Eye (tissue), 1 donor: ENCODE results near the gene ARFIP1.
"Not testable (repeated sequence)": the region's sequence is repeated elsewhere in the genome, so short reads cannot be mapped to it uniquely, and the experiment has no call there.

Experiments used
- DNase-seq: peaks from one replicate; pipeline ENCODE4 v3.0.0-alpha.2; 2015

Gene ARFIP1

DNA sequence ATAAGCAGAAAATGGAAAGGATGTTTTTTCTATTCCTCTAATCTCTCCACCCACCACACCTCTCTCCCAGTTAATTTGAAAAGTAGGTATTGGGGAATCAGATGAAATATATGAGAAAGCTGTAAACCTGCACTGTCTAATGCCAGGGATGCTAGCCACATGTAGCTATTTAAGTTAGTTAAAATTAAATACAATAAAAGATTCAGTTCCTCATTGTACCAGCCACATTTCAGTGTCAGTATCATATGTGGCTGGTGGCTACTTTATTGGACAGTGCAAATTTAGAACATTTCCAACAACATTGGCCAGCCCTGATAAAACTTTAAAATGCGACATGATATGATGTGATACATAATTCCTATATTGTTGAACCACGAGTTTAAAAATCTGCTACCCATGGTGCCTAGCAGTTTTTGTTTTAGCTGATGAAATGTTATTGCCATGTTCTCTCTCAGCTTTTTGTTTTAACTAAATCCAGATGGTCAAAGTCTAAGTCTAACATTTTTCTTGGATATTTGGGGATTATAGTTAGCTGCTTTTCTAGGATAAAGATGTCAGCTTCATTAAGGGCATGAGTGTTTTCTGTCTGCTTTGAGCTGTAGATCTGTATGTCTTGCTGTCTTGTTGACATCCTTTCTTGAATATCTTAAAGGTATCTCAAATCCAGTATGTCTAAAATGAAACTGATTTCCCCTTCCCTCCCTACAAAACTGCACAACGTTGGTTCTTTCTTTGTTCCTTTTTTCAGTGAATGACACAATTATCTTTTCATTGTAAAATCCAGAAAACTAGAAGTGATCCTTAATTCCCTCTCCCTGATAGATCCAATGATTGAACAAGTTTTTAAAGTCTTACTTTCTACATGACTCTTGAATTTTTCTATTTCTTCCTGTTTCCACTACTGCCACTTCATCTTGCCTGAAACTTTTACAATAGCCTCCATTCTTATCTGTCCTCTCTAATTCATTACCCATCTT, 6.2 kb downstream of the ARFIP1 start:
- DNase-seq = no peak

DNA sequence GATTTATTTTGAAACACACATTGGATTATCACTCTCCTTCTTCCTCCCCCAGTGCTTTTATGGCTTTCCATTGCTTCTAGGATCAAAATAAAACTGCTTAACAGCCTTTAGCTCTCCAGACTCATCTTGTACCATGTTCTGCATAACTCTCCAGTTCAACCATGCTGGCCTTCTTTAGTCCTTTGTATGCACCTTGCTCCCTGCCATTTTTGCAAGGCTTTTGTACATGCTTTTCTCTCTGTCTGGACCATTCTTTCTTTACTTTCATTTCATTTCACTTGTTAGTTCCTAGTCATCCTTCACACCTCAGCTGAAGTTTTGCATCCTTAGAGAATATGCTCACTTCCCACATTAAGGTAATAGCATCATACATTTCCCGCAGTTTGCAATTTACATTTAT, 6.9 kb downstream of the ARFIP1 start:
- no peak for DNase-seq

DNA sequence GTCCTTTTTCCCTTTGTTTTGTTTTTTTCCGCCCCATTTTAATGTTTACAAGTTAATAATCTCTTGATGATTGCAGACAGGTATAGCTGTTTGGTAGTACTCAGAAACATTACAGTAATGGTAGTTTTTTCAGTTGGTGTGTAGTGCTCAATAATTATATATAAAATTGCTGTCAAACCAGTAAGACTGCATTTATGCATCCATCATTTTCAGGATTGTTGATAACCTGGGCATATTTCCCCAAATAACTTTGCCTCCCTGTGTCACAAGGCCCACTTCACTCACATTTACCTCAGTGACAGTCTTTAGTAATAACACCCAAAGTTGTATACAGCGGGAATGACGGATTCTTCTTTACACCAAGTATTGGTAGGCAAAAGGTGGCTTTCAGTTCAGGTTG, 16.1 kb downstream of the ARFIP1 start:
- no peak for DNase-seq

DNA sequence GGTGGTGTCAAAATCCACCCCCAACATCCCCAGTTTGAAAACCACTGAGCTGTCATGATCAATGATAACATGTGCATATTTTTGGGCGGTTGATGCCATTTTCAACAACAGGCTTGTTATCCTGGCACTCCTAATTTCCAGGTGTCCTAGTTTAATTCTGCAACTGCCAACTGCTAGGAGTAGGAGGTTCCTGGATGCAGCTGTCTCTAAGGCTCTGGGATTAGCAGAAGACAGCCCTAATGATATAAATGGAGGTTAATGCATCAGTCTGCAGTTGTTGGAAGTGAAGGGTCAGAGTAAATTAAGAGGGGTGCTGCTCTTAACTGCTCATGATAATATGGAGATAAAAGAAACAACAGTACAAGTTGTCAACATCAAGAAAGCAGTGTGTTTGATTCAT, 23.8 kb downstream of the ARFIP1 start:
- no peak for DNase-seq

DNA sequence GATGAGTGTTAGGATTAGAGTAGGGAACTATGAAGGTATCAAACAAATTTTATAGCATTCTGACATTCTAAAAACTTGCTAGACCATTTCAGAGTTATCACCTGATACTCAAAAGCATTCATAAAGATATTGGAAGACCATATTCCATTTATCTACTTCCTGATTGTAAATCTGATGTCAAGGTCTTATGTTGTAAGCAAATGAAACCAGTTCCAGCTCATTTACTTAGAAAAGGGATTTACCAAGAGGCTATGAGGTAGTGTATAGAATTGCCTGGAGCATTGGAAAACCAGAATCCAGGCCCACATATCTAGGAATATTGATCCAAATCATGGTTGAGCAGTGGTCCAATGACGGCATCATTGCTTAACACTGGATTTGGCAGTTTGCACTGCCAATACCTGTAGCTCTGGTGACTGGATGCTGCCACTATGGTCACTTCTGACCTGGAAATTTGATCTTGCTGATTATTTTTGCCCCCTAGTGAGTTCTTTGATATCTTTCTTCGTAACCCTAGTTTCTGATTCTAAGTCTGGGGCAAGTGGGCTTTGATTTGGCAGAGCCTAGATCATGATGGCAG, 25.4 kb downstream of the ARFIP1 start:
- DNase-seq = no peak

DNA sequence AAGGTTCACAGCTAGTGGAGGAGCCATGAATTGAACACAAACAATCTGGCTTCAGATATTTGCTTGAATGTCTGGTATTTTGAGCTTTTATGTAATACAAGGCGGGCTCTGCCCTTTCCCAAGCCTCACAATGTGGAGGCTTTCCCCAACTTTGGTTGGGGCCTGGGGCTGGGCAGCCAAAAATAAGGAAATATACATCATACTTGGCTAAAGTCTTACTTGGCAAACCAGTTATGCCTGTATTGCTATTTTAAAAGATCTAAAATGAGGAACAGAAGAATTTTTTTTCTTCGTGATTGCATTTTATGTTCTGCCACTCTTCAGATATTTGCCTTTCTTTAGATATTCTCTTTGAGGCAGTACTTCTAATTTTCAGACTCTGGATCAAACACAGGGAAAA, 26.1 kb downstream of the ARFIP1 start:
- no peak for DNase-seq

DNA sequence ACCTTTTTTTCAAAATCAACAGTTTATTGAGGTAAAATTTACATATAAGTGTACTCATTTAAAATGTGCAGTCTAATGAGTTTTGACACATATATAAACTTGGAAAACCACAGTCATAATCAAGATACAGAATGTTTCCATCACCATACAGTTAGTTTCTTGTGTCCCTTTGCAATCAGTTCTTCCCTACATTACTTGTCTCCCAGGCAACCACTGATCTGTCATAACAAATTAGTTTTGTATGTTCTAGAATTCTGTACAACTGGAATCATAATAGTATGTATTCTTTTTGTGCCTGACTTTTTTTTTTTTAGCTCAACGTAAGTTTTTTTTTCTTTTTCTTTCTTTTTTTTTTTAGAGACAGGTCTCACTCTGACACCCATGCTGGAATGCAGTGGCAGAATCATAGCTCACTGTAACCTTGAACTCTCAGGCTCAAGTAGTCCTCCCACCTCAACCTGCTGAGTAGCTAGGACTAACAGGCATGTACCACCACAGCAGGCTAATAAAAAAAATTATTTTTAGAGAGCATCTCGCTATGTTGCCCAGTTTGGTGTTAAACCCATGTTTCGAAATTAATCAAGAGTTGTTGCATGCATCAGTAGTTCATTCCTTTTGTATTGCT, 26.9 kb downstream of the ARFIP1 start:
- DNase-seq = peak; percentile 61

DNA sequence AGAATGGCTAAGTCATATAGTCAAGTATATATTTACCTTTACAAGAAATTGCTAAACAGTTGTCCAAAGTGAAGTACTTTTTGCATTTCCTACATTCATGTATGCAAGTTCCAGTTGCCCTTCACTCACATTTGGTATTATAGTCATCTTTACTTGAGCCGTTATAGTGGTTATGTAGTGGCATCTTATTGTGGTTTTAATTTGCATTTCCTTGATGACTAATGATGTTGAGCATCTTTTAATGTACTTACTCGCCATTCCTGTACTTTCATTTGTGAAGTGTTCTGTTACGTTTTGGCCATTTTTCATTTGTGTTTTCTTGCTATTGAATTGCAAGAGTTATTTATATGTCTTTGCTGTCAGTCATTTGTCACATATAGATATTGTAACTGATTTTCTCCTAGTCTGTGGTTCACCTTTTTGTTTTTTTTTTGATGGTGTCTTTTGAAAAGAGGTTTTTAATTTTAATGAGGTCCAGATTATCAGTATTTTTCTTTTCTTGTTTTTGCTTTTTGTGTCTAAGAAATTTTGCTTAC, 27.6 kb downstream of the ARFIP1 start:
- DNase-seq = no peak

DNA sequence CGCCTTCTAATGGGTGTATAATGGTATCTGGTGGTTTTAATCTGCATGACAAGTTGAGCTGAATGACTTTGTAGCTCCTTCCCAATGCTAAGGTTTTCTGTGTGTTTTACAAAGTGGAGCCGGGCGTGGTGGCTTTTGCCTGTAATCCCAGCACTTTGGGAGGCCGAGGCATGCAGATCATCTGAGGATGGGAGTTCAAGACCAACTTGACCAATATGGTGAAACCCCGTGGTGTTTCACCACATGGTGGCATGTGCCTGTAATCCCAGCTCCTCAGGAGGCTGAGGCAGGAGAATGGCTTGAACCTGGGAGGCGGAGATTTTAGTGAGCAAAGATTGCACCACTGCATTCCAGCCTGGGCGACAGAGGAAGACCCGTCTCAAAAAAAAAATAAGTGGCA, 28.9 kb downstream of the ARFIP1 start:
- no peak for DNase-seq

DNA sequence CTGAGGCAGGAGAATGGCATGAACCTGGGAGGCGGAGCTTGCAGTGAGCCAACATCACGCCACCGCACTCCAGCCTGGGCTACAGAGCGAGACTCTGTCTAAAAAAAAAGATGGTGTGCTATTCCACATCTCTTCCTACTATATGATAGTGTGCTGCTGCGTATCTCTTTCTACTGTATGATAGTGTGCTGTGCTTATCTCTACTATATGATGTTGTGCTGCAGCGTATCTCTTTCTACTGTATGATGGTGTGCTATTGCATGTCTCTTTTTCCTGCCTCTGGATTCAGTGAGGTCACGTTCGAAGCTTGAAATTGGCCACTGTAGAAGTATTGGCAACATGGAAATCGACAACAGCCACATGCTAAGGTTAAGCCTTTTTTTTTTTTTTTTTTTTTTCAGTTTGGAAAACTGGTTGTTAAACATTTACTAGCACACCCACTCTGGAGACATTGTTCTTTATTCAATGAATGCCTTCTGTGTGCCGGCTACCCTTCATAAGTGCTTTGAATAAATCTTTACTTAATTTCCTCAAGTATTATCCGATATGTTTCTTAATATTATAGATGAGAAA, 31.0 kb downstream of the ARFIP1 start:
- DNase-seq = no peak

DNA sequence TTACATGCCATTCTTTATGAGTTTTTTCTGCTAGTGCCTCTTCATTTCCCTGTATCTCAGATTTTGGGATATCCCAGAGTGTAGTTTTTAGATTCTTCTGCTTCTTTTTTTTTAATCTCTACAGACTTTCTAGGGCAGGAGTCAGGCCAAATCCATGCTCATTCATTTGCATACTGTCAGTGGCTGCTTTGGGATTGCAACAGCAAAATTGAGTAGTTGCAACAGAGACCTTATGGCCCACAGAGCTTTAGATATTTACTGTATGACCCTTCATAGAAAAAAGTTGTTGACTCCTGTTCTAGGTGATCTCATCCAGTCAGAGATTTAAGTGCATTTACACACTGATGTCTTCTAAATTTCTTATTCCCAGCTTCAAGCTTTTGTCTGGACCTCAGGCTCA, 35.3 kb downstream of the ARFIP1 start:
- DNase-seq = no peak

DNA sequence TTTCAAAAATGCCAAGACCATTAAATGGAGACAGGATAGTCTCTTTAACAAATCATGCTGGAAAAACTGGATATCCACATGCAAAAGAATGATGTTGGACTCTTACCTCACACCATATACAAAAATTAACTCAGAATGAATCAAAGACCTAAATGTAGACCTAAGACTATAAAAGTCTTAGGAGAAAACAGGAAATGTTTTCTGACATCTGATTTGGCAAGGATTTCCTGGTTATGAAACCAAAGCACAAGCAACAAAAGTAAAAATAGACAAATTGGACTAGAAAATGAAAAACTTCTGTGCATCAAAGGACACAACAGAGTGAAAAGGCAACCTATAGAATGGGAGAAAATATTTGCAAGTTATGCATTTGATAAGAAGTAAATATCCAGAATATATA, 37.6 kb downstream of the ARFIP1 start:
- no peak for DNase-seq

DNA sequence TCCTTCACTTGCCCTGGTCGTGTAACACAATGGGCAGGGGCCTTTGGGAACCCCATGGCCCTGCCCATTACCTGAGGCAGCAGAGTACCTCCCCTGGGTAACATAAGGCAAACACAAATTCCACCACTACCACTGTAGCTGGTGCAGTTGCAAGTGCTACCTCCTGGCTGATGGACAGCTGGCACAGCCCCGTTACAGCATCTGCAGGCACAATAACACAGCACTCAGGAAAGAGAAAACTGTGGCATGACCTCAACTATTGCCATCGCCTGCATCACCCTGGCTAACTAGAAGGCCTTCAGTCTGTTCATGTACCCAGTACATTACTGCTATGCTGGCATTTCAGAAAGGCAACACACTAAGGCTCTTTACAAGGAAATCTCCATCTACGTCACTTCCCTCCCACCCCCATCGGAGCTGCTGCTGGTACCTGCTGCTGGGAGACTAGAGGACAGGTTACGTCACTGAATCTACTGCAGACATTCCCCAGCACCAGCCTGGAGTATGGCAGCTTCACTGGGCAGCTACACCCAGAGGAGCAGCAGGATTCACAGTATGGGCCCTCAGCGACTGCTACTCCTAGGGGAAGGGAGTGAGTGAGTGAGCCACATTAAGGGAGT, 39.4 kb downstream of the ARFIP1 start:
- DNase-seq = no peak

DNA sequence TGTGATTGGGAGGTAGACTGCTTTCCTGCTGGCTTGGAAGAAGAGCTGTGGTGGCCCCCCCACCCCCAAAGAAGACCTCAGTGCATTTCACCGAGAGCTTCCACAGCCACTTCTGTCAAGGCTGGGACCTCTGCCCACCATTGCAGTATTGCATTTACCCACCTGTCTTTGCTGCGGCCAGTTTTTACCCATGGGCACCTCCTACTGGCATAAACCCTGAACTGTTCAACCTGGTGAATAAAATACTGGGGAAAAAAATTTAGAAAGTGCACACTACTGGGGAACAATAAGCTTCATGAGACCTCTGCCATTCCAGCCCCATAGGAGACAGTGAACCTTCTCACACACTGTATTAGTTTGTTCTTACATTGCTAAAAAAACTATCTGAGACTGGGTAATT, 40.3 kb downstream of the ARFIP1 start:
- DNase-seq = no peak

DNA sequence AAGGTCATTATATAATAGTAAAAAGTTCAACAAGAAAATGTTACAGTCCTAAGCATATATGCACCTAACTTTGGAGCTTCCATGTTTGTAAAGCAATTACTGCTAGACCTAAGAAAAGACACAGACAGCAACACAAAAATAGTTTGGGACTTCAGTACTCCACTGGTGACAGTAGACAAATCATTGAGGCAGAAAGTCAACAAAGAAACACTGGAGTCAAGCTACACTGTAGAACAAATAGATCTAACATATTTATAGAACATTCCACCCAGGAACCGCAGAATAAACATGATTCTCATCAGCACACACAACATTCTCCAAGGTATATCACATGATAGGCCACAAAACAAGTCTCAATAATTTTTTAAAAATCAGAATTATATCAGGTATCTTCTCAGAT, 42.6 kb downstream of the ARFIP1 start:
- no peak for DNase-seq

DNA sequence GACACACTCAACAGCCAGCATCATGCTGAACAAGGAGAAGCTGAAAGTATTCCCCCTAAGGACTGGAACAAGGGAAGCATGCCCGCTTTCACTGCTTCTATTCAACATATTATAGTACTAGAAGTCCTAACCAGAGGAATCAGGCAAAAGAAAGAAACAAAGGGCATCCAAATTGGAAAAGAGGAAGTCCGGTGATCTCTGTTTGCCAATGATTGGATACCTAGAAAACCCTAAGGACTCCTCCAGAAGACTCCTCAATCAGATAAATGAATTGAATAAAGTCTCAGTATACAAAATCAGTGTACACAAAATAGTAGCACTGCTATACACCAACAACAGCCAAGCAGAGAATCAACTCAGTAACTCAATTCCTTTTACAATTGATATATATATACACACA, 44.8 kb downstream of the ARFIP1 start:
- no peak for DNase-seq

DNA sequence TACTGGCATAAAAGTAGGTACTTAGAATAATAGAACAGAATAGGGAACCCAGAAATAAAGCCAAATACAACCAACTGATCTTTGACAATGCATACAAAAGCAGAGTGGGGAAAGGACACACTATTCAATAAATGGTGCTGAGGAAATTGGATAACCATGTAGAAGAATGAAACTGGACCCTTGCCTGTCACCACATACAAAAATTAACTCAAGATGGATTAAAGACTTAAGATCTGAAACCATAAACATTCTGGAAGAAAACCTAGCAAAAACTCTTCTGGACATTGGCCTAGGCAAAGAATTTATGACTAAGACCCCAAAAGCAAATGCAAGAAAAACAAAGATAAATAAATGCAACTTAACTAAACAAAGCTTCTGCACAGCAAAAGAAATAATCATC, 45.6 kb downstream of the ARFIP1 start:
- DNase-seq = no peak

DNA sequence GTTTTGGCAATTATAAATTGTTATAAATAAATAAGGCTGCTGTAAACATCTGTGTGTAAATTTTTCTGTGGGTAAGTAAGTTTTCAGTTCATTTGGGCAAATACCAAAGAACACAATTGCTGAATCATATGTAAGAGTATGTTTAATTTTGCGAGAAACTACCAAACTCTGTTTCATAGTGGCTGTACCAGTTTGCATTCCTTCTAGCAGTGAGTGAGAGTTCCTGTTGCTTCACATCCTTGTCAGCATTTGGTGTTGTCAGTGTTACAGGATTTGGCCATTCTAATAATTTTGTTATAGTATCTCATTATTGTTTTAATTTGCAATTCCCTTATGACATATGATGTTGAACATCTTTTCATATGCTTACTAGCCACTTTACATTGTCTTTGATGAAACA, 48.4 kb downstream of the ARFIP1 start:
- no peak for DNase-seq

DNA sequence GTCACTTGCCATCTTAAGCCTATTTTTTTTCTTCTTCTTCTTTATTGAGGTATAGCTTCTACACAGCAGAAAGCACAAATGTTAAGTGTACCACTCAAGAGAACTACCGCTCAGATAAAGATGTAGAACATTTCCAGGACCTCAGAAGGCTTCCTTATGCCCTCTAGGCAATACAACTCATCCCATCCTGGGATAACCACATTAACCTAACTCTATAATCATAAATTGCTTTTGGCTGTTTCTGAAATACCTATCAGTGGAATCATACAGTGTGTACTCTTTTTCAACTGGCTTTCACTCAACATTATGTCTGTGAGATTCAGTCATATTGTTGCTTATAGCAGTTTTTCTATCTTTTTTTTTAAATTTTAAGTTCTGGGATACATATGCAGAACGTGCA, 51.7 kb downstream of the ARFIP1 start:
- DNase-seq = no peak

DNA sequence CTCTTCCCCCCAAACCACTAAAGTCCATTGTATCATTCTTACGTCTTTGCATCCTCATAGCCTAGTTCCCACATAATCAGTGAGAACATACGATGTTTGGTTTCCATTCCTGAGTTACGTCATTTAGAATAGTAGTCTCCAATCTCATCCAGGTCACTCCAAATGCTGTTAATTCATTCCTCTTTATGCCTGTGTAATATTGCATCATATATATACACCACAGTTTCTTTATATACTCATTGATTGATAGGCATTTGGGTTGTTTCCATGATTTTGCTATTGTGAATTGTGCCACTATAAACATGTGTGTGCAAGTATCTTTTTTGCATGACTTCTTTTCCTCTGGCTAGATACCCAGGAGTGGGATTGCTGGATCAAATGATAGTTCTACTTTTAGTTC, 57.2 kb downstream of the ARFIP1 start:
- no peak for DNase-seq

DNA sequence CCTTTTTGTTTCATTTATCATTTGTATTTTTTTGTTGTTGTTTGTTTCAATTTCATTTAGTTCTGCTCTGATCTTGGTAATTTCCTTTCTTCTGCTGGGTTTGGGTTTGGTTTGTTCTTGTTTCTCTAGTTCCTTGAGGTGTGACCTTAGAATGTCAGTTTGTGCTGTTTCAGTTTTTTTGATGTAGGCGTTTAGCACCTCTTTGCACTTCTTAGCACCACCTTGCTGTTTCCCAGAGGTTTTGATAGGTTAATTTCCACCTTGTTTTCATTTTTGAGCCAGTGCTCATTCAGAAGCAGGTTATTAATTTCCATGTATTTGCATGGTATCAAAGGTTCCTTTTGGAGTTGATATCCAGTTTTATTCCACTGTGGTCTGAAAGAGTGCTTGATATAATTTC, 60.0 kb downstream of the ARFIP1 start:
- DNase-seq = not testable (repeated sequence)

DNA sequence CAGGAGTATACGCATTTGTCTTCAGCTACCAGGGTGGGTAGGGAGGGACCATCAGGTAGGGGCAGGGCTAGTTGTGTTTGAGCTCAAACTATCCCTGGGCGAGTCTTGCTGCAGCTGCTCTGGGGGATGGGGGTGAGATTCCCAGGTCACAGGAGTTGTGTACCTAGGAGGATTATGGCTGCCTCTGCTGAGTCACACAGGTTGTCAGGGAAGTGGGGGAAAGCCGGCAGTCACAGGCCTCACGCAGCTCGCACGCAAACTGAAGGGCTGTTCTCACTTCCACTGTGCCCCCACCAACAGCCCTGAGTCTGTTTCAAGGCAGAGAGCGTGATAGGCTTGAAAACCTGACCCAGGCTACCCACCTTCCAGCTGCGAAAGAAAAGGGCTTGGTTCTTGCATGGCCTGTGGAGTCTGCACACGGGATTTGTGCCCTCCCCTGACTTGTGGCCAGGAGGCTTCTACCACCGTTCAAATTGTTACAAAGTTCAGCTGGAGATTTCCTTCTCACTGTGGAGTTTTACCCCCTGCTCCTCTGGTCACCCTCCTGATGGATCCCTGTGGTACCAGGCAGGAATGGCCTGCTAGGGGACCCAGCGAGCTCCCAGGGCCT, 63.8 kb downstream of the ARFIP1 start:
- no peak for DNase-seq

DNA sequence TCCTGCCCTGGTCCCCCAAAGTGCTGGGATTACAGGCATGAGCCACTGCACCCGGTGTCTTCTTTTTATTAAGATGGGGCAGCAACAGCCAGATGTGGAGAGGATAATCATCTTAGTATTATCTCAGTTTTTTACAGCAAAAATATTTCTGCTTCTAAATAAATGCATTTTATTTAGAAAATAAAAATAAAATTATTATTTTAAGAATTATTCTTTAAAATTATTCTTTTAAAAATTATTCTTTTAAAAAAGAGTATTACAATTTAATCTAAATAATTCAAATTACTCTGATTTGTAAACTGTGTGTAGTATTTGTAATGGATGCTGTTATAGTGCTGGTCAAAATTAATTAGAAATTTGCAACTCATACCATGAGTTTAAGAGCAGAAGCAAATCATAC, 67.6 kb downstream of the ARFIP1 start:
- no peak for DNase-seq
